ENCODE results near the gene FANCM.

Gene FANCM

DNA sequence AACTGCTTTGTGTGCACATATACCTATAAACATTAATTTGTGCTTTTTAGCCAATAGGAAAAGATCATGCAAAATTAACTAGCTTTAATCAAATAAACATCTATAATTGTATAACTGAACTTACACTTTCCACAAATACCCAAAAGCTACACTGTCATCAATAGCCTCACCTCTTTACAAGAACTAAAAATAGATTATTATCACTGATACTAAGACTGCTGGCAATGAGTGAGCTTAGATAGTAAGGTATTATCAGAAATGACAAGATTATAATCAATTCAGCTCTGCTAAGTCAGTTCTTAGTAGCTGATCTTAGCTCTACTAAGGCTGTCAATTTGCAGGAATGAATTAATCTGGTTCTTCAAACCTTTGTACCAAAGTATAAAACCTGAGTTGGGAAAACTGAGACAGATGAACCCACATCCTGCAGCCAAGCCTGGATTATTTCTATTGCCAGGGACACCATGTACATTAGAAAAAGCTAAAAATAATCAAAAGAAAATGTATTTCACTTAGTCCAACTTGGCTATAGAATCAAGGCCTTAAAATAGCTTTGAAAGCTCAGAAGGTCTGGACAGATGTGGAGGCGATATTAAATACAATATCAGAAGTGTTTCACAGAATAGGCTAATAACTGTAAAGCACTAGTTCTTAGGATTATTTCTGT, 6.6 kb upstream of the FANCM start:
- POLR2A ChIA-PET, result interaction anchor here (1.4 kb wide), 1 partner anchor 13 kb away, joined by 5 read pairs; no protein-coding TSS in a partner anchor
- TF ChIP-seq, protein P1, sequence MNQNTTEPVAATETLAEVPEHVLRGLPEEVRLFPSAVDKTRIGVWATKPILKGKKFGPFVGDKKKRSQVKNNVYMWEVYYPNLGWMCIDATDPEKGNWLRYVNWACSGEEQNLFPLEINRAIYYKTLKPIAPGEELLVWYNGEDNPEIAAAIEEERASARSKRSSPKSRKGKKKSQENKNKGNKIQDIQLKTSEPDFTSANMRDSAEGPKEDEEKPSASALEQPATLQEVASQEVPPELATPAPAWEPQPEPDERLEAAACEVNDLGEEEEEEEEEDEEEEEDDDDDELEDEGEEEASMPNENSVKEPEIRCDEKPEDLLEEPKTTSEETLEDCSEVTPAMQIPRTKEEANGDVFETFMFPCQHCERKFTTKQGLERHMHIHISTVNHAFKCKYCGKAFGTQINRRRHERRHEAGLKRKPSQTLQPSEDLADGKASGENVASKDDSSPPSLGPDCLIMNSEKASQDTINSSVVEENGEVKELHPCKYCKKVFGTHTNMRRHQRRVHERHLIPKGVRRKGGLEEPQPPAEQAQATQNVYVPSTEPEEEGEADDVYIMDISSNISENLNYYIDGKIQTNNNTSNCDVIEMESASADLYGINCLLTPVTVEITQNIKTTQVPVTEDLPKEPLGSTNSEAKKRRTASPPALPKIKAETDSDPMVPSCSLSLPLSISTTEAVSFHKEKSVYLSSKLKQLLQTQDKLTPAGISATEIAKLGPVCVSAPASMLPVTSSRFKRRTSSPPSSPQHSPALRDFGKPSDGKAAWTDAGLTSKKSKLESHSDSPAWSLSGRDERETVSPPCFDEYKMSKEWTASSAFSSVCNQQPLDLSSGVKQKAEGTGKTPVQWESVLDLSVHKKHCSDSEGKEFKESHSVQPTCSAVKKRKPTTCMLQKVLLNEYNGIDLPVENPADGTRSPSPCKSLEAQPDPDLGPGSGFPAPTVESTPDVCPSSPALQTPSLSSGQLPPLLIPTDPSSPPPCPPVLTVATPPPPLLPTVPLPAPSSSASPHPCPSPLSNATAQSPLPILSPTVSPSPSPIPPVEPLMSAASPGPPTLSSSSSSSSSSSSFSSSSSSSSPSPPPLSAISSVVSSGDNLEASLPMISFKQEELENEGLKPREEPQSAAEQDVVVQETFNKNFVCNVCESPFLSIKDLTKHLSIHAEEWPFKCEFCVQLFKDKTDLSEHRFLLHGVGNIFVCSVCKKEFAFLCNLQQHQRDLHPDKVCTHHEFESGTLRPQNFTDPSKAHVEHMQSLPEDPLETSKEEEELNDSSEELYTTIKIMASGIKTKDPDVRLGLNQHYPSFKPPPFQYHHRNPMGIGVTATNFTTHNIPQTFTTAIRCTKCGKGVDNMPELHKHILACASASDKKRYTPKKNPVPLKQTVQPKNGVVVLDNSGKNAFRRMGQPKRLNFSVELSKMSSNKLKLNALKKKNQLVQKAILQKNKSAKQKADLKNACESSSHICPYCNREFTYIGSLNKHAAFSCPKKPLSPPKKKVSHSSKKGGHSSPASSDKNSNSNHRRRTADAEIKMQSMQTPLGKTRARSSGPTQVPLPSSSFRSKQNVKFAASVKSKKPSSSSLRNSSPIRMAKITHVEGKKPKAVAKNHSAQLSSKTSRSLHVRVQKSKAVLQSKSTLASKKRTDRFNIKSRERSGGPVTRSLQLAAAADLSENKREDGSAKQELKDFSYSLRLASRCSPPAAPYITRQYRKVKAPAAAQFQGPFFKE (tag by site-specific recombination; IDR thresholded peaks at IDR 0.05; ENCODE audit: borderline replicate concordance), result no peak
- TF ChIP-seq ZNF747 (tag by site-specific recombination; IDR thresholded peaks at IDR 0.05) (no peak), ZBTB48 (tag by site-specific recombination; IDR thresholded peaks at IDR 0.05) (no peak), ZXDB (tag by site-specific recombination; IDR thresholded peaks at IDR 0.05) (no peak), ZNF19 (tag by site-specific recombination; IDR thresholded peaks at IDR 0.05; ENCODE audit: low read depth) (no peak), ZNF221 (tag by site-specific recombination; IDR thresholded peaks at IDR 0.05; ENCODE audit: borderline replicate concordance) (no peak), ZNF146 (tag by site-specific recombination; IDR thresholded peaks at IDR 0.05) (no peak), ZNF571 (tag by site-specific recombination; IDR thresholded peaks at IDR 0.05) (no peak), YY1 (tag by site-specific recombination; IDR thresholded peaks at IDR 0.05) (no peak), ZNF175 (tag by site-specific recombination; IDR thresholded peaks at IDR 0.05) (no peak), MYNN (tag by site-specific recombination; IDR thresholded peaks at IDR 0.05; ENCODE audit: borderline replicate concordance) (no peak), ZFHX2 (tag by site-specific recombination; conservative IDR thresholded peaks at IDR 0.05) (no peak), GLIS1 (tag by site-specific recombination; IDR thresholded peaks at IDR 0.05) (no peak), ZEB2 (tag by site-specific recombination; IDR thresholded peaks at IDR 0.05) (no peak), ZBTB7A (tag by site-specific recombination; IDR thresholded peaks at IDR 0.05; ENCODE audit: low read depth) (no peak), ZBTB20 (tag by site-specific recombination; IDR thresholded peaks at IDR 0.05) (no peak), ZNF350 (tag by site-specific recombination; IDR thresholded peaks at IDR 0.05) (no peak), ZNF768 (tag by site-specific recombination; IDR thresholded peaks at IDR 0.05) (no peak), ZNF548 (tag by site-specific recombination; IDR thresholded peaks at IDR 0.05) (no peak)
- Histone ChIP-seq H3K9me3 (ENCODE audit: control insufficient read depth, insufficient read depth, low read depth, low read length) (no peaks in the 10 kb centered on the region), H3K4me1 (ENCODE audit: control insufficient read depth, insufficient read depth, low read length) (peaks cover 5% of the 10 kb centered on the region; the same call in 1 of the 2 replicates), H3K4me3 (ENCODE audit: low read depth, low read length) (no peak overlapping the region), H3K27ac (ENCODE audit: extremely low read depth, low read depth, low read length) (no peak overlapping the region), H3K36me3 (ENCODE audit: control insufficient read depth in 2 of 2, insufficient read depth in 1 of 2, low read length in 2 of 2) (peaks cover 58 to 67% of the 10 kb centered on the region in 2 experiments)
- CTCF ChIA-PET, result interaction anchor here (1.1 to 1.6 kb wide), 2 partner anchors 16 to 139 kb away, joined by 3 to 9 read pairs; no protein-coding TSS in a partner anchor

DNA sequence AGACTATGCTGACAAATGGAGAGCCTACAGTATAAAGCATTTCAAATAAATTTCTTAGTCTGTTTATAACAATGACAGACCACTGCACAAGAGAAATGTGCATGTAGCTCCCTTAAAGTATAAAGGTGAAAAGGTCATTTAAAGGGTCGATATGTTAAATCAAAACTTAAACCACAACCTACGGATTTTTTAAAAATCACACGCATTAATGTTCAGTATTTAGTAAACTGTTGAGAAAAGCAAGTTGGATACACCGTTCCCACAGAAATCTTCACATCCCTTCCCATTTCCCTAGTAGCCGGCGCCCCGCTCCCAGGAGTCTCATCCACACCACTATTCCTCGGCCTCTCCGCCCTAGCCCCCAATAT, 2.1 kb upstream of the FANCM start:
- no peak for TF ChIP-seq ZNF394 (tag by site-specific recombination; IDR thresholded peaks at IDR 0.05; ENCODE audit: borderline replicate concordance)
- no peak for TF ChIP-seq ZNF311 (tag by site-specific recombination; IDR thresholded peaks at IDR 0.05; ENCODE audit: borderline replicate concordance)
- no peak for TF ChIP-seq ZSCAN23 (tag by site-specific recombination; IDR thresholded peaks at IDR 0.05)
- TF ChIP-seq, protein P2, sequence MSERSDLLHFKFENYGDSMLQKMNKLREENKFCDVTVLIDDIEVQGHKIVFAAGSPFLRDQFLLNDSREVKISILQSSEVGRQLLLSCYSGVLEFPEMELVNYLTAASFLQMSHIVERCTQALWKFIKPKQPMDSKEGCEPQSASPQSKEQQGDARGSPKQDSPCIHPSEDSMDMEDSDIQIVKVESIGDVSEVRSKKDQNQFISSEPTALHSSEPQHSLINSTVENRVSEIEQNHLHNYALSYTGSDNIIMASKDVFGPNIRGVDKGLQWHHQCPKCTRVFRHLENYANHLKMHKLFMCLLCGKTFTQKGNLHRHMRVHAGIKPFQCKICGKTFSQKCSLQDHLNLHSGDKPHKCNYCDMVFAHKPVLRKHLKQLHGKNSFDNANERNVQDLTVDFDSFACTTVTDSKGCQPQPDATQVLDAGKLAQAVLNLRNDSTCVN (tag by site-specific recombination; optimal IDR thresholded peaks at IDR 0.05), result peak; percentile 20
- no peak for TF ChIP-seq MYNN (tag by site-specific recombination; IDR thresholded peaks at IDR 0.05; ENCODE audit: borderline replicate concordance)
- H3K4me3 ChIP-seq (ENCODE audit: low read depth, low read length), result peak overlapping the region; percentile 97
- peaks cover 18 to 22% of the 10 kb centered on the region in 2 experiments for H3K36me3 ChIP-seq (ENCODE audit: control insufficient read depth in 2 of 2, insufficient read depth in 1 of 2, low read length in 2 of 2)
- POLR2A ChIA-PET, result interaction anchor here (1.0 to 4.0 kb wide), 4 partner anchors 10 to 172 kb away, joined by 4 to 22 read pairs (median 4); partner anchors contain the start of genes KLHL28, PRPF39 and TOGARAM1
- H3K4me1 ChIP-seq (ENCODE audit: control insufficient read depth, insufficient read depth, low read length), result peaks cover 9% of the 10 kb centered on the region; the same call in 1 of the 2 replicates
- H3K9me3 ChIP-seq (ENCODE audit: control insufficient read depth, insufficient read depth, low read depth, low read length), result no peaks in the 10 kb centered on the region
- CTCF ChIA-PET, result interaction anchor here (1.4 kb wide), 1 partner anchor 221 kb away, joined by 7 read pairs; no protein-coding TSS in a partner anchor
- peak overlapping the region; percentile 83 for H3K27ac ChIP-seq (ENCODE audit: extremely low read depth, low read depth, low read length)

Measured in HEK293 (cell line).